CD4-positive, alpha-beta T cell treated with Interleukin-15 for 4 hours (primary cell): Measurements from ENCODE around the gene ATP5F1A.

Source experiments
- DNase-seq: peaks from one replicate; pipeline ENCODE4 v3.0.0-alpha.2; 2020; ENCODE audit warnings: low spot score

The ATP5F1A gene

DNA sequence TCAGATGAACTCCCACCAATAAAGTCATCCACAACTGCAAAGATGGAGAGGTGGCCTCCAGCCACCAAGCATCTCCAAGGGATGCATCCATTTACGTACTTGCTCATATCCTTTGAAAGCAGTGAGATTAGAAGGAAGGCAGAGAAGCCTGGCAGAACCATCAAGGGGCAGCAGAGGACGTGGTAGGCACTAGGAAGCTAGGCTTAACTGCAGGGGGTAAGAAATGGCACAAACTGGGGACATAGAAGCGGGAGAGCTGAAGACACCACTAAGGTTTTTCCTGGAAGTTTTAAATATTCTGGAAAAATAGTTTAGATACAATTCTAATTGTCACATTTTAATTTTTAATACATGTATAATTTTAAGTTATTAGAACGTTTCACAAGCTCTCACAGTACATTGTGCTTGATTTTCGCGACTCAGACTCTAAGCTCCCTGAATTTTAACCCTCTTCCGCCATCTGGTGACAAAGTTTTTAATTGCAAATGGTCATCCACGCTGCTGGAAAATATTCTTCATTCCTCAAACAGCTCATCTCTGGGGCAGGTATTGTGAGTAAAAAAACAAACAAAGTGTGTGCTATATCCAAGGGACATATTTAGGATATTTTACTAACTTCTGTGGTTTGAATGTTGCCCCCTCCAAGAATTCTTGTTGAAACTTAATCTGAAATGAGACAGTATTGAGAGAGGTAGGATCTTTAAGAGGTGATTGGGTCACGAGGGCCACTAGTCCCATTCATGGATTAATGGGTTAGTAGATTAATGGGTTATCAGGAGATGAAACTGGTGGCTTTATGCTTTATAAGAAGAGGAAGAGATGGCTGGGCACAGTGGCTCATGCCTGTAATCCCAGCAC, 24.4 kb downstream of the ATP5F1A start:
- DNase-seq: peak; percentile 81

DNA sequence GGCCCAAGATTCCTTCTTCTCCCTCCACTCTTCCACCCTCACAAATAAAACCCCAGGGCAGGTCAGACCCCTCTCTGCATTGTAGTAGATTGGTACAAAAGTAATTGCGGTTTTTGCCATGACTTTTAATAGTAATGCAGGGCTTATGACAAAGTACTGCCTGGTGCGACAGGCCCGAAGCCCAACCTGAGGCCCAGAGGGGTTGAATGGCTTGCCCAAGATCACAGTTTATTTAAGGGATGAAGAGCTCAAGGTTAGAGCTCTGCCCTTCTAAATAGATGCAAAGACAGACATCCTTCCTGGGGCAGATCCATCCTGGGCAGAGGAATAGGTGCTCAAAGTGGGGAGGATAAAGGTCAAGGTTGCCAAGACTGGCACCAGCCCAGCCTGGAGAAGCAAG, 25.1 kb downstream of the ATP5F1A start:
- no peak for DNase-seq

DNA sequence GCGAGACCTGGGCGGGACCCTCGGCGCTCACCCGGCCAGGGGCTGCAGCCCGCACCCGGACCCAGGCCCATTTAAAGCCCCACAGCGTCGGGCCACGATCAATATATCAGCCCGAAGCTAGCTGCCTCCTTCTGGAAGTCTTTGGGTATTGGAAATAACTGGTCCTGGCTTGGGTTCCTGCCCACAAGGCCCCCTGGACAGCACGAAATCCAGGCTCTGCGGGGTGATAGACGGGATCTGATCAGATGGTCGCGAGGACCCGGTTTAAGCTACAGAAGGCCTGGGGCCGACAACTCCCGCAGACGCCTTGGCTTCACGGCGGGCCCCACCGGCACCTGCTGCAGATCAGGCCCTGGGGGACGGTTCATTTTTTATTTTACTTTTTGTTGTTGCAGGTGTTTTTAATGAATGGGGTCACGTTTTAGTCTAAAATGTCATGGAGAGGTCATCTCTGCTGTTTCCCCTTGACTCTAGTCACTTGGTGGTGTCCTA, 25.7 kb downstream of the ATP5F1A start:
- no peak for DNase-seq

DNA sequence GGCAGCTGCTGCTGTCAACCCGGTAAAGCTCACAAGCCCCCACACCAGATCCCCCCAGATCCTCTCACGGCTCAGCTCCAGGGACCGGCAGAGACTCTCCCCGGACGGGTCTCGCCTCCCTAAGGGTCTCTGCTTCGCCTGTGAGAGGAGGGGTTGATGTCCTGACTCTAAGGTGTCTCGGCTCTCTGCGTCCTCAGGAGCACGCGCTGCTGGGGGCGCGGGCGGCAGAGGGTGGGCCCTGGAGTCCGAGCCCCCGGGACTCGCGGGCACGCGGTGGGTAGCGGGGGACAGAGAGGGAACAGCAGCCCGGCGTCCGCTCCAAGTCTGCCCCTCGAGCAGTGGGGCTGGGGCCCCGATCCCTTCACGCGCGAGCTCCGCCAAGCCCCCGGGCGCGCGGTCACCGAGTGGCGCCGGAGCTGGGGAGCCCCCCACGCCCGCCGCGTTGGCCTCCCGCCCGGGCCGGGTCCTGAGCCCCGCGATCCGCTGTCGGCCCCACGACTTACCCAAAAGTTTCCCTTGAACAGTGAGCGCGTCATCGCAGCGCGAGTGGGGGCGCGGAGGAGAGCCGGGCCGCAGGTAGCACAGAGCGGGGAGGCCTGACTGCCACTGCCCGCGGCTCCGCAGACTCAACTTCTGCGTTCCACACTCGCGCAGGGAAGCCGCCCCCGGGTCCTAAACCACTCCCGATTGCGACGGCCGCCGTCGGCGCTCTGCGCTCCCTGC, 26.3 kb downstream of the ATP5F1A start, which contains the start of gene PSTPIP2:
TSS of gene PSTPIP2 (minus strand) at position 608 of the 723 bp plus-strand sequence. CDS start at position 536, 72 bp downstream.
- peak; percentile 62 for DNase-seq

DNA sequence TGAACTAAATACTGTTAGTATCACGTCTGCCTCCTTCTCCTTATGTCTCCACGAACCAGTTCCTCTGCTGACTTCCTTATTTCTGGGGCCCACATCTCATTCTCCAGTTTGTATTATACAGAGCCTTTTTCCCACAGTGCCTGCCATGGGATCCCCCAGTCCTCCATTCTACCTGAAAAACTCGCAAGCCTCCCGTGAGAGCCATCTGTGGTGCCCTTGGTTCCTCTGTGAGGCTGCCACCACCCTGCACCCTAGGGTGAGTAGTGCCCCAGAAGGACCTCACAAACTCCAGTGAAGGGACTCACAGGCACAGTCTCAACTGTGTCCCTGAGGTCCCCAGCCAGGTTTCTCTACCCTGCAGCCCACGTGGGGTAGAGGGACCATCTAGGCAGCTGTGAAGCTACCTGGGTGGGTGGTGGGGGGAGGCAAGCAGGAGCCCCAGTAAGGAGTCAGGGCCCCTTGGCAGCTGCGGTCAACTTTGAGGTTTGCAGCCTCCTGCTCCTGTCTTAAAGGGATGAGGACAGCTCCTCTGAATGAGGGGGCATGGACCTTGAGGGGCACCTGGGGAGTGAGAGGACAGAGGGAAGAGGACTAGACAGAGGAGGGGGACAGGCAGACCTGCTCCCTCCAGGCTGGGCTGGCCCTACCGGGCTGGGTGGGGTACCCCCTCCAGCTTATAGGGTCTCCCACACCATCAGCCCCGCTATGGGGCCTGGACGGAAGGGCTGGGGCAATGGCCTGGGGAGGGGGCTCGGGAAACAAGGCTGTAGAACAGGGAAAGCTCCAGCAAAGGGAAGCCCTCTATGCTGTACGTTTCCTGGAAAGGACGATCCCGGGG, 27.1 kb downstream of the ATP5F1A start:
- DNase-seq: no peak

DNA sequence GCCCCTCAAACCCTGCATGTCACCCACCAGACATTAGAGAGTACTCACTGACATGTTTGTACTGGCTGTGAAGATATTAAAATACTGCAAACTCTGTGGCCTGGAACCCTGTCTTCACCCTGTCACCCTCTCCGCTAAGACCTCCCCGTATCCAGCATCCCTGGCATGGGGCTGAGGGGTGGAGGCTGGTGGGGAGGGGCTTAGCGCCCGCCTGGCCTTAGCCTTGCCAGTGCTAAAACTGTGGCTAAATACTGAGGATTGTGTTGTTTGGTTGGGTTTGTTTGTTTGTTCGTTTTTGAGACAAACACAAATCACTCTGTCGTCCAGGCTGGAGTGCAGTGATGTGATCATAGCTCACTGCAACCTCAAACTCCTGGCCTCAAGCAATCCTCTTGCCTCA, 27.9 kb downstream of the ATP5F1A start:
- no peak for DNase-seq

DNA sequence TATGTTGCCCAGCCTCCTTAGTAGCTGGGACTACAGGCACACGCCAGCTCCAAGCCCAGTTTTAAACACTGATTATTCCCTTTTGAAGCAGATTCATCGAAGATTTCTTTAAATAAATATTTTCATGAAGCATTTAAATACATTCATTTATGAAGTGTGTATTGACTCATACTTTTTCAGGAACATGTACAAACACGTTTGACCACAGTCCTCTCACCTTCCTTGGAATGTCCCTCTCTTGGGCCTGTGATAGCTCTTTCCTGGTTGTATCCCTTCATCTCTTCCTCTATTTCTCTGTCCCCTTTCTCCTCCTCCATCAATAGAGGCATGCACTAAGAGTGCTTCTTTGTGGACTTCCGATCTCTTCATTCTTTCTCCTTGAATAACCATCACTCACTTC, 28.6 kb downstream of the ATP5F1A start:
- DNase-seq: no peak

DNA sequence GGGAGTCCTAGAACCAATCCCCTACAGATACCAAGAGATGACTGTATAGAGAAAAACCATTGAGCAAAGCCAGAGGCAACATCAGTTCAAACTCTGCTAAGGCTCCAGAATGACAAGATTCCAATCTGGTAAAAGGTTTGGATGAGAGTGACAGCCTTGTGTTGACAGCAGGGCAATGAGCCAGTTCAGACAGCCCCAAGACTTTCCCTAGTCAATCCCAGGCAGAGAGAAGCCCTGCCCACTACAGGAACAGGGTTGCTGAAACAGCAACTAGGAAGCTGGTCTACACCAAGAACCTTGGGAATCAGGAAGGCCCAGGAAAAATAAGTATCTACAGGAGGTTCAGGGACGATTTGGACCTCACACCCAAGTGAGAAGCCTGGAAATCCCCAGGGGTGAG, 29.3 kb downstream of the ATP5F1A start:
- DNase-seq: no peak

DNA sequence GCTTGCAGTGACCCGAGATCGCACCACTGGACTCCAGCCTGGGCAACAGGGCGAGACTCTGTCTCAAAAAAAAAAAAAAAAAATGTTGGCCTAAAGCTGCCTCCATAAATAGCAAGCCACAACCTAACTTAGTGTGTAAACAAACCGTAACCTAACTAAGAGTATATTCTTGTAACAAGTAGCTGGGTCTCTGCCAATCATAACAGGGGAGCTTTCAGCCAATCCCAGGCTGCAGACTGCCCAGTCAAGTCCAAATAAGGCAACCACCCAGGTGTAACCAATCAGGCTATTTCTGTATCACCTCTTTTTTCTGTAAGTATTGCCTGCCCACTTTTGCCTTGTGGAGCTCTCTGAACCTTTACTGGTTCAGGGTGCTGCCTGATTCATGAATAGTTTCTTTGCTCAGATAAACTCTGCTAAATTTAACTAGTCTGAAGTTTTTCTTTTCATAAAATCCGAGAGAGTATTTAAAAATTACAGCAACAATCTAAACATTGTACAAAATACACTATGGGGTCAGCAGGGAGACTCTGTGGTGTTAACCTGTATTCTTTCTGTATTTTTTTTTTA, 30.6 kb downstream of the ATP5F1A start:
- no peak for DNase-seq

DNA sequence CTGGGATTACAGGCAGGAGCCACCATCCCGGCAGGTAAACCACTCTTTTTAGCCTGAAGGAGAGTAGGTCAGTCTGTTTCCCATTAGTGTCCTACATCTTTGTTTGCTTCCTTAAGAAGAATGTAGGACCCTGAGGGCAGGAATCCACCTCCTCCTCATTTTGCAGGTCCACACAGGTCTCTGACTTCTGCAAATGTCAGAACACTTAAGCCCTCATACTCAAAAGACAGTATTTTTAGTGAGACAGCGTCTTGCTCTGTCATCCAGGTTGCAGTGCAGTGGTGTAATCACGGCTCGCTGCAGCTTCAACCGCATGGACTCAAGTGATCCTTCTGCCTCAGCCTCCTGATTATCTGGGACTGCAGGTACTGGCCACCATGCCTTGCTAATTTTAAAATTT, 35.3 kb downstream of the ATP5F1A start:
- no peak for DNase-seq

DNA sequence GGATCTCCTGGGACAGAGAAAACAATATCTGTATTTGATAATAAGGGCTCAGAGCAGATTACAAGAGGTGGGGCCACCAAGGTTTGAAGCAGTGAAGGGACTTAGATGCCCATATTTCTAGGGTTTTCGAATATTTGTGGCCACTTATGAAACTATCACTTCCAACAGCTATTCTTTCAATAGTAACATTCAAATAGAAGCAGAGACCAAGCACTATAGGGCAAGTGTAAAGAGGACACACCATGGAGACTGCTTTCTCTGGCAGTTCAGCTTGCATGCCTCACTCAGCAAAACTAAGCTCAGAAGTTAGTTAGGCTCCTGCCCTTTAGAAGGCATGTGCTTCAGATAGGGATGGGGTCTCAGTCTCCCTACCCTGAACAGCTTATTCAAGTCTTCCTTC, 36.3 kb downstream of the ATP5F1A start:
- DNase-seq: no peak

DNA sequence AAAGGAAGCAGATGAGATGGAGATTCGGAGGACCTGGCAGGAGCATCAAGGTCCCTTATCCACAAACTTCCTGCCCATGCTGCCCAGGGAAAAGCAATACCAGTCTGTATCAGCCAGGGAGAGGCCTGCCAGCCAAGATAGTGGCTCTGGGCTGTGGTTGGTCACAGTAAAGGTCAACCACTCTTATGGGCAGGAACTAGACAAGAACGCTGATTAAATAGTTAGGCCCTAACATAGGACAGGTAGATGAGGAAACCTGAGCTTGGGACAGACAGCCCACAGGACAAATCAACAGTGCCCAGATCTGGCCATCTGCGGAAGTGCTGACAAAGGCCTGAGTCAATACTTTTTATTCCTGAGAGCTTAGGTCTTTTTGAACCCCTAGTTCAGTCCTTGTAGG, 36.7 kb downstream of the ATP5F1A start:
- DNase-seq: no peak

DNA sequence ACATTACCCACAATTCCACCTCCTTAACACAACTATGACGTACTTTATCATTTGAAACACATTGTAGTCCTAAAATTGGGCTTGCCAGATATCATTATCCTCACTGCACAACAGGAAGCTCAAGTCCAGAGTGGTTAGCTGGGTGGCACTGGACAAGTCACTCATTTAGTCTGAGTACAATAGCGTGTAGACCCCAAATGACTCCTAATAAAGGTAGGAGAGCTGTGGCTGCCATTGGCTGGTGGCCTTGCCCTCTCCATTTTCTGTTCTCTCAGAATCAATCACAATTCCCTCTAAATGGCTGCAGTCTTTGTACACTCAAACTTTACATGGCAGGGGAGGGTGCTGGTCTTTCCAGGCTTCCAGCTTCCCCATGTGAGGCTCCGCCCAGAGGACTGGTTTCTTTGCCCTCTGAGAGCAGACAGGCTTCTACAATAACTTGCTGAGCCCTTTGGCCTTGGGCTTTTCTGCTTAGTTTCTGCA, 37.7 kb downstream of the ATP5F1A start:
- DNase-seq: no peak

DNA sequence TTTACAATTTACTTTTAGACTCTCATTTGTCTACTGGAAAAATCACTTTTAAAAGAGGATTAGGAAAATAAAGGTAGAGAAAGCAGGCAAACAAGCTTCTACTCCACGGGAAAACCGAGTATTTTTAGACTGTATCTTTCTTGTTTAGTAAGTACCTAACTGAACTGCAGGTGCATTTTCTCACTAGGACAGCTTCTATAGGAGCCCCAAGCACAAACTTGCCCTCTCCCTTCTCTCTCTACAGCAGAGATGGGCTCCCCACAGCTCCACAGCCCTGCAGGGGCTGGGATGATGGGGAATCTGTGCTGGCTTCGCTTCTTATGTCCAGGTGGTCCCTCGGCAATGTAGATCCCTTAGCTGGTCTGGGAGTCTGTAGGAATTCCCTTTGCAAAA, 42.3 kb downstream of the ATP5F1A start:
- no peak for DNase-seq

DNA sequence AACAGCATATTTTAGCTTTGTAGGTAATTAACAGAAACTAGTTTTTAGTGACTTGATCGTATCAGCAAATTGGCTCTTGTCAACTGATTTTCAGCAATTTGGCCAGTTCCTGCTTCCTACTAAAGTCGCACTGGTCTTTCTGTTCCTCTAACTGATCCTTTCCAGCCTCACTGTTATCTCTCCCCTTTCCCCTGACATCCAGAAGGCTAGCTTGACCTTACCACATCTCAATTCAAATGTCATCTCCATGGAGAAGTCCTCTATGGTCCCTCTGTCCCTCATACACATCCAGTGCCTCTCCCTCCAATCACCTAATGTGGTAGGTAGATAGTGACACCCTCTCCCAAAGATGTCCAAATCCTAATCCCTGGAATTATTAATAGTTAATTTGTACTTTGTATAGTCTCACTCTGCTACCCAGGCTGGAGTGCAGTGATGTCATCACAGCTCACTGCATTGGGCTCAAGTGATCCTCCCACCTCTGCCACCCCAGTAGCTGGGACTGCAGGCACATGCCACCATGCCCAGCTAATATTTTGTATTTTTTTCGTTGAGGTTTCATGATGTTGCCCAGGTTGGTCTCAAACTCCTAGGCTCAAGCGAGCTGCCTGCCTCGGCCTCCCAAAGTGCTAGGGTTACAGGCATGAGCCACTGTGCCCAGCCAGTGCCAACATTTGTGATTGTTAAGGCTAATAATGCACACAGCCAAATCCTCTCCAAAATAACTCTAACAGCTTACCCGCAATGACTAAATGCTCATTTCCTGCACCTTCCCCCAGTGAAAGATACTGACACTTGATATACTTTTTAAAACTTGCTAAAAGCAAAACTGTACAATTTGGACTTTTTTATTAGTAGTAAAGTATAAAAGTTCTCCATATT, 42.9 kb downstream of the ATP5F1A start:
- DNase-seq: peak; percentile 39

DNA sequence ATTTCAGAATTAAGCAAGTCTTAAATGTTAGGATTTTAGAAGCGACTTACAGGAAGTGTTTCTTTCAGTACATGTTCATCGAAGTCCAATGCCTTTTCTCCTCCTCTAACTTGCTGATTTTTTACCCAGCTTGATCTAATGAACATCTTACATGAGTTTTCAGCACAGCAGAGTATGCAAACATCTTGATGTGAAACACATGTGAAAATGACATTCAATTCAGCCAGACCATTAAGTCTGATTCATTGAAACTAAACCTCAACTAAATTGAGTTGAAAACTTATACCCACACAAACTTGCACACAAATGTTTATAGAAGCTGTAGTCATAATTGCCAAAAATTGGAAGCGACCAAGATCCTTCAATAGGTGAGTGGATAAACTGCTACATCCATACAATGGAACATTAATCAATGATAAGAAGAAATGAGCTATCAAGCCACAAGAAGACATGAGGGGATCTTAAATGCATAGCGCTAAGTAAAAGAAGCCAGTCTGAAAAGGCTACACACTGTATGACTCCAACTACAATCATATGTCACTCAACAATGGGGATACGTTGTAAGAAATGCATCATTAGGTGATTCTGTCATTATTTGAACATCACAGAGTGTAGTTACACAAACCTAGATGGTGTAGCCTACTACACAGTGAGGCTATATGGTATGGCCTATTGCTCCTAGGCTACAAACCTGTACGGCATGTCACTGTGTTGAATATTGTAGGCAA, 44.6 kb downstream of the ATP5F1A start:
- no peak for DNase-seq

DNA sequence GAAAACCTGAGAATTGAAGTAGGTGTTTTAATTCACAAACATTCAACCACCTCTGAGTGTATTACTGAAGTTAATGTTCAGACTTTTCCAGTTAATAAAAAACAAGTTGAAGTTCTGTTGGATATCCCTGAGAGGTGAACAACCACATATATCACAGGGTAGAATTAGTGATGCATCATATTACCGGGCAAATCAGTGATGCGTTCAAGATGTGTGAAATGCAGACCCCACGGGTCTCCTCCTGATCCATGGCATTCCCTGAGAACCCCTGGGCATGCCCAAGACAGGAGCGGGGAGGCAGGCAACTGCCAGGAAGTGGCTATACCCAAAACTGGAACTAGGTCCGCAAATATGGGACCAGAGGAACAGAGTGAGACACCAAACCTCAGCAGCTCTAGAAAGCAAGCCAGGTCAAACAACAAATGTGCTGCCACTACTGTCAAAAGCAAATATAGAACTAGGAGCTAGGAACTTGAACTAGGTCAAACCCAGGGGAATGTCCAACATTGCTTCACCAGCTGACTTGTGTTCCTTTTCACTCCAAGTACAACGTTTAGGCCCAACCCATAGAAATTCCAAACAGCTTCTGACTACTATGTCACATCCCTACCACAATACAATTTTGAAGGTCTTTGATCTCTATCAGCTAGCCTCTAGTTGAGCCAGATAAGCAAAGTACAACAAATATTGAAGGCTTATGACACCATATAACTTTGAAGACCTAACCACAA, 46.2 kb downstream of the ATP5F1A start:
- DNase-seq: no peak

DNA sequence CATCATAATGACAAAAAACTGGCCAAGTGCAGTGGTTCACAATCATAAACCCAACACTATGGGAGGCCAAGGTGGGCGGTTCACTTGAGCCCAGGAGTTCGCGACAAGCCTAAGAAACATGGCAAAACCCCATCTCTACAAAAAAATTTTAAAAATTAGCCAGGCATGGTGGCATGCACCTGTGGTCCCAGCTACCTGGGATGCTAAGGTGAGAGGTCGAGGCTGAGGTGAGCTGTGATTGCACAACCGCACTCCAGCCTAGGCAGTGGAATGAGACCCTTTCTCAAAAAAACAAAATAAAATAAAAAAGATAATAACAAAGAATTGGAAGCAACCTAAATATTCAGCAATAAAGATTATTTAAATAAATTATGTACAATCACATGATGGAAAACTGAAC, 47.8 kb downstream of the ATP5F1A start:
- DNase-seq: no peak

DNA sequence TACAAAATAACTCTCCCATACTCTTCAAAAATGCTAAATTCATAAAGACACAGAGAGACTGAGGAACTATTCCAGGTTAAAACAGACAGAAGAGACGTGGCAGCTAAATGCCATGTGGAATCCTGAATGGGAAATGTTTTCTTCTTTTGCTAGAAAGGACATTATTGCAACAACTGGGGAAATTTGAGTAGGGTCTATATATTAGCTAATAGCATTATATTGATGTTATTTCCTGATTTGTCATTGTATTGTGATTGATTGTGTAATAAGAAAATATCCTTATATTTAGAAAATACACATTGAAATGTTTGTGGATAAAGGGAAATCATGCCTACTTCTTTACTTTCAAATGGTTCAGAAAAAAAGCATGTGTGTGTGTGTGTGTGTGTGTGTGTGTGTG, 49.5 kb downstream of the ATP5F1A start:
- DNase-seq: no peak
